GM23248 (cell line): ENCODE data around the gene NACC2. TPM values are rescaled to one million over a fixed set of nuclear protein-coding genes. Genes with fewer than 3 reads are reported as not detected.

Experiments used
- DNase-seq: peaks from one replicate; pipeline ENCODE4 v3.0.0-alpha.2; 2015
- H2AFZ ChIP-seq: fragments of 200-600 bp; sonication (generic); 2 replicates; pipeline ENCODE4 v1.6.1; 2016; ENCODE audit warnings: antibody characterized with exemption
- H3F3A ChIP-seq: fragments of 200-600 bp; sonication (generic); 2 replicates; pipeline ENCODE4 v1.6.1; 2016; ENCODE audit warnings: mild to moderate bottlenecking, antibody characterized with exemption, mixed run types; ENCODE audit not compliant: insufficient read depth
- H3K27ac ChIP-seq: fragments of 200-600 bp; sonication (generic); 2 replicates; pipeline ENCODE4 v1.5.1; 2016; ENCODE audit warnings: mild to moderate bottlenecking
- H3K27me3 ChIP-seq: fragments of 200-600 bp; sonication (generic); replicated peaks from 2 replicates; pipeline ENCODE4 v1.6.1; 2016; ENCODE audit warnings: mild to moderate bottlenecking; ENCODE audit not compliant: insufficient read depth
- H3K36me3 ChIP-seq: fragments of 200-600 bp; sonication (generic); 2 replicates; pipeline ENCODE4 v1.6.1; 2016; ENCODE audit warnings: low read depth, mild to moderate bottlenecking
- H3K4me1 ChIP-seq: fragments of 200-600 bp; sonication (generic); 2 replicates; pipeline ENCODE4 v1.6.1; 2016; ENCODE audit warnings: mild to moderate bottlenecking; ENCODE audit not compliant: insufficient read depth
- H3K4me2 ChIP-seq: fragments of 200-600 bp; sonication (generic); one replicate; pipeline ENCODE4 v1.6.1; 2016; ENCODE audit warnings: mild to moderate bottlenecking; ENCODE audit not compliant: unreplicated experiment
- H3K4me3 ChIP-seq: fragments of 200-600 bp; sonication (generic); 2 replicates; pipeline ENCODE4 v1.5.1; 2016; ENCODE audit warnings: mild to moderate bottlenecking
- H3K79me2 ChIP-seq: fragments of 200-600 bp; sonication (generic); 2 replicates; pipeline ENCODE4 v1.6.1; 2016; ENCODE audit warnings: mild to moderate bottlenecking; ENCODE audit not compliant: insufficient read depth
- H3K9ac ChIP-seq: fragments of 200-600 bp; sonication (generic); 2 replicates; pipeline ENCODE4 v1.6.1; 2016; ENCODE audit warnings: mild to moderate bottlenecking
- H3K9me2 ChIP-seq: fragments of 200-600 bp; sonication (generic); 2 replicates; pipeline ENCODE4 v1.6.1; 2016; ENCODE audit warnings: mixed run types, mild to moderate bottlenecking, moderate library complexity; ENCODE audit not compliant: insufficient read depth
- H3K9me3 ChIP-seq: fragments of 200-600 bp; sonication (generic); one replicate; pipeline ENCODE4 v1.6.1; 2017; ENCODE audit warnings: low read depth
- H4K20me1 ChIP-seq: fragments of 200-600 bp; sonication (generic); 2 replicates; pipeline ENCODE4 v1.6.0; 2016; ENCODE audit not compliant: insufficient read depth
- EZH2 ChIP-seq: fragments of 200-600 bp; sonication (generic); IDR thresholded peaks from 2 replicates; pipeline ENCODE4 v1.6.1; 2018; ENCODE audit warnings: antibody characterized with exemption, mild to moderate bottlenecking; ENCODE audit not compliant: insufficient read depth, poor library complexity, severe bottlenecking
- EZH2phosphoT487 ChIP-seq: fragments of 200-600 bp; sonication (generic); IDR thresholded peaks from 2 replicates; pipeline ENCODE4 v1.6.1; 2018; ENCODE audit warnings: antibody characterized with exemption, moderate library complexity, mild to moderate bottlenecking, low read depth; ENCODE audit not compliant: insufficient read depth
- WGBS, 2 experiments: methylation state at CpG; one replicate each; pipeline ENCODE4 v1.1.6; 2015 to 2017; ENCODE audit warnings: low lambda C conversion rate in 2 of 2, low coverage in 1 of 2; ENCODE audit errors: missing lambda C conversion rate in 2 of 2; 5-methylcytosine and 5-hydroxymethylcytosine counted together
- in situ Hi-C: fragments of 300-500 bp; cut with MboI; formaldehyde crosslinking; loops from 2 replicates; pipeline ENCODE4 v1.15.0; 2020
- polyA plus RNA-seq: library from polyadenylated mRNA; unstranded; fragments of >200 nt; fragmentation: Nextera tagmentation; extraction: Ambion mirVana; gene quantifications from 2 replicates; pipeline ENCODE4 v1.2.1, GENCODE V29; 2016
- total RNA-seq: library from RNA; depleted of rRNA; stranded (reverse); fragments of >200 nt; shearing (Covaris generic); gene quantifications from 2 replicates; pipeline ENCODE4 v1.2.3, GENCODE V29; 2014

NACC2 gene
- total and polyA plus RNA-seq, 2 experiments from 2014 or later, result 5.3 to 30.7 TPM

GRCh38 chr9:136131629-136132511, 36.8 kb upstream of the NACC2 start:
- no peak overlapping the region for H3K27ac ChIP-seq
- DNase-seq, result no peak
- H3K9me2 ChIP-seq, result no peaks in the 10 kb centered on the region
- H3K79me2 ChIP-seq, result no peaks in the 10 kb centered on the region
- H3F3A ChIP-seq, result no peaks in the 10 kb centered on the region
- H3K4me3 ChIP-seq, result no peak overlapping the region
- H3K9me3 ChIP-seq, result no peaks in the 10 kb centered on the region
- WGBS, 2 experiments, result 29 to 32% methylated on average over 29 to 31 of the region's 31 CpGs
- H3K4me1 ChIP-seq, result no peaks in the 10 kb centered on the region
- in situ Hi-C loops, result no loop called here
- no peaks in the 10 kb centered on the region for H4K20me1 ChIP-seq
- peaks cover 81% of the 10 kb centered on the region for H3K27me3 ChIP-seq
- H3K9ac ChIP-seq, result no peak overlapping the region
- no peak overlapping the region for H3K4me2 ChIP-seq
- no peak for TF ChIP-seq EZH2phosphoT487
- peak; percentile 75 for TF ChIP-seq EZH2
- H2AFZ ChIP-seq, result no peak overlapping the region
- H3K36me3 ChIP-seq, result no peaks in the 10 kb centered on the region

DNA sequence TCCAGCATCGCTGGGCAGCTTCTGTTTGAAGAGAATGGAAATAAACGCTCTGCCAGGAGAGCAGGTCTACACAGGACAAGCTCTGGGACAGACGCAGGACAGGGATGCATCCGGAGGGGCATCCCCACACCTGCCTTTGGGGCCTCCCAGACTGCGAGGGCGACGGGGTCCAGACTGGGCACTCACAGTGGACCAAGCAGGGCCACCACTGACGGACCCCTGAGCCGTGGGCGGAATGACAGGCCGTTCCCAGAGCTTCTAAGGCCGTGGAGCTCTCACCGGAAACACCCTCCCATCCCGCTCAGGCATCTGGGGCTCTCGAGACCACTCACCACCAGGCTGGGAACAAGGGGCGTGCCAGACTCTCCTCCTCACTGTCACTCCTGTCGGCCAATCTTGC, 34.1 kb upstream of the NACC2 start:
- Histone ChIP-seq H3F3A (no peaks in the 10 kb centered on the region), H3K27ac (no peak overlapping the region), H3K9ac (no peak overlapping the region), H2AFZ (no peak overlapping the region), H3K4me3 (no peak overlapping the region), H4K20me1 (no peaks in the 10 kb centered on the region), H3K4me2 (no peak overlapping the region), H3K4me1 (no peaks in the 10 kb centered on the region), H3K9me2 (no peaks in the 10 kb centered on the region), H3K79me2 (no peaks in the 10 kb centered on the region), H3K36me3 (no peaks in the 10 kb centered on the region), H3K27me3 (peaks cover 66% of the 10 kb centered on the region), H3K9me3 (no peaks in the 10 kb centered on the region)
- in situ Hi-C loops, result no loop called here
- peak; percentile 42 for TF ChIP-seq EZH2
- TF ChIP-seq EZH2phosphoT487, result no peak
- no peak for DNase-seq
- WGBS, 2 experiments, result 40 to 42% methylated on average over 17 of the region's 17 CpGs

DNA sequence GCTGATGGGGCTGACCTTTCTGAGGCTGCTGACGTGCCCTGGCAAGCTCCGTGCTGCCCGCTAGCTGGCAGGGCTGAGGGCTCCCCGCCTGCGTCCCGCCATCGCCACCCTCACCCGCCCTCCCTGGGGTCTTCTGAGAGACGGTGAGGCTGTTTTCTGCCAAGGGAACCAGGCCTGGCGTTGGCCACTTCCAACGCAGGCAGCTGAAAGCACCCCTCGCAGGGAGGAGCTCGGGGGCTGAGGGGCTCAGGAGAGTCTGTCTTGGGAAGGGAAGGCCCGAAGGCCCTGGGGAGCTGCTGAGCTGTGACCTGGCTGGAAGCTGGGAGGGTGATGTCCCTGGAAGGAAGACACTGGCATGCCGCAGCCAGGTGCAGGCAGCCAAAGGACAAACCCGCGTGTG, 33.3 kb upstream of the NACC2 start:
- Histone ChIP-seq H3K9ac (no peak overlapping the region), H2AFZ (no peak overlapping the region), H3K9me2 (no peaks in the 10 kb centered on the region), H3K27me3 (peaks cover 59% of the 10 kb centered on the region), H3K4me2 (no peak overlapping the region), H3K27ac (no peak overlapping the region), H3K4me1 (no peaks in the 10 kb centered on the region), H3K9me3 (no peaks in the 10 kb centered on the region), H3K4me3 (no peak overlapping the region), H3K36me3 (no peaks in the 10 kb centered on the region), H3K79me2 (no peaks in the 10 kb centered on the region), H4K20me1 (no peaks in the 10 kb centered on the region), H3F3A (no peaks in the 10 kb centered on the region)
- DNase-seq, result no peak
- TF ChIP-seq EZH2, result no peak
- WGBS, 2 experiments, result 72 to 75% methylated on average over 17 of the region's 17 CpGs
- in situ Hi-C loops, result no loop called here

DNA sequence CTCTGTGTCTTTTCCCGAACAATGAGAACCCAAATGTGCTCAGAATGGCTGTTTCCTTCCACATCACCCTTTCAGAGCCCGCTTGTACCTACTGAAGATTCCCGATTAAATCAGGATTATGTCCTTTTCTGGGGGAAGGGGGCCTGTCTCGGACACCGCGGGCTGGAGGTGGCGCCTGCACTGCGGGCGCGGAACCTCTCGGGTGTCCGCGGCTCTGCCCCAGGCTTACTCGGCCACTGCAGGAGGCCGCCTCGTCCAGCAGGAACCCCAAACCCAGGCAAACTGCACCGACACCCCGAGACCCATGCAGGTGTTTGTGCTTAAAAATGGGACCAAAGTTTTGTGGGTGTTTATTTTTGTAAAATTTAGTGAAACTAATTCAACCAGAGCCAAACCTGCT, 32.2 kb upstream of the NACC2 start:
- WGBS, 2 experiments, result 45 to 51% methylated on average over 17 to 18 of the region's 18 CpGs
- in situ Hi-C loops, result no loop called here
- DNase-seq, result no peak

More for the DNA sequence above, 32.2 kb upstream of the NACC2 start:
- TF ChIP-seq EZH2 (no peak), EZH2phosphoT487 (no peak)
- no peak overlapping the region for H3K4me2 ChIP-seq
- H3K36me3 ChIP-seq, result no peaks in the 10 kb centered on the region
- no peaks in the 10 kb centered on the region for H4K20me1 ChIP-seq
- no peaks in the 10 kb centered on the region for H3K79me2 ChIP-seq
- H3K9ac ChIP-seq, result no peak overlapping the region
- H2AFZ ChIP-seq, result no peak overlapping the region
- no peak overlapping the region for H3K4me3 ChIP-seq
- H3K4me1 ChIP-seq, result no peaks in the 10 kb centered on the region
- H3K27ac ChIP-seq, result no peak overlapping the region
- no peaks in the 10 kb centered on the region for H3K9me2 ChIP-seq
- H3K27me3 ChIP-seq, result peaks cover 52% of the 10 kb centered on the region
- H3K9me3 ChIP-seq, result no peaks in the 10 kb centered on the region
- H3F3A ChIP-seq, result no peaks in the 10 kb centered on the region
